HUES48 (cell line): Measurements from ENCODE around the gene TMEM178A.

Experiments used
- H3K27ac ChIP-seq: one replicate; pipeline ENCODE4 v1.7.0; 2013; ENCODE audit warnings: low read depth, low read length, inconsistent platforms
- H3K27me3 ChIP-seq: 2 replicates; pipeline ENCODE4 v1.6.1; 2013; ENCODE audit warnings: mild to moderate bottlenecking, low read length; ENCODE audit not compliant: control insufficient read depth, insufficient read depth
- H3K36me3 ChIP-seq: 2 replicates; pipeline ENCODE4 v1.6.1; 2013; ENCODE audit warnings: low read length; ENCODE audit not compliant: control insufficient read depth, insufficient read depth
- H3K4me1 ChIP-seq: 2 replicates; pipeline ENCODE4 v1.6.1; 2013; ENCODE audit warnings: mild to moderate bottlenecking, low read length; ENCODE audit not compliant: control insufficient read depth, insufficient read depth
- H3K4me3 ChIP-seq: 2 replicates; pipeline ENCODE4 v1.5.1; 2013; ENCODE audit warnings: mild to moderate bottlenecking, low read depth, low read length
- H3K9ac ChIP-seq: 2 replicates; pipeline ENCODE4 v1.6.1; 2013; ENCODE audit warnings: mild to moderate bottlenecking, low read depth, low read length, moderate library complexity
- H3K9me3 ChIP-seq: 2 replicates; pipeline ENCODE4 v1.6.1; 2013; ENCODE audit warnings: low read length; ENCODE audit not compliant: control insufficient read depth, insufficient read depth

The TMEM178A gene

DNA sequence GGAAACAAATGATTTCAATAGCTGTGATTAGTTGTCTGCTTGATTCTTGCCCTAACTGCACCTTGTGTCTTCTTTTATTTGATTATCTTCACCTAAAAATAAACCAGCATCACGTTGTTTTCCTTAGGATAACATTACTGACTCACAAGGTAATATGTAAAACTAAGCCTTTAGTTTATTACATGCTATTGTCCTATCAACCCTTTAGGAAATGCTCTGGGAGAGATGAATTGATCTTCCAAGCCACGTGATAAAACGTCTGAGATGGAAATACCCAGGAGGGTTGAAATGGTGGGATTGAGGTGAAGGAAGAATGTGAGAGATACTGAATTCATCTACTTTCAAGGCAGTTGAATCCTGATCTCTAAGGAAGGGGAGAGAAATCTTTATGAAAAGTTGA, 34.5 kb upstream of the TMEM178A start:
- no peaks in the 10 kb centered on the region for H3K4me1 ChIP-seq
- no peak overlapping the region for H3K9ac ChIP-seq
- H3K27me3 ChIP-seq, result no peaks in the 10 kb centered on the region
- H3K9me3 ChIP-seq, result peaks cover 5% of the 10 kb centered on the region; the same call in 1 of the 2 replicates
- H3K27ac ChIP-seq, result no peak overlapping the region
- no peaks in the 10 kb centered on the region for H3K36me3 ChIP-seq
- no peak overlapping the region for H3K4me3 ChIP-seq

DNA sequence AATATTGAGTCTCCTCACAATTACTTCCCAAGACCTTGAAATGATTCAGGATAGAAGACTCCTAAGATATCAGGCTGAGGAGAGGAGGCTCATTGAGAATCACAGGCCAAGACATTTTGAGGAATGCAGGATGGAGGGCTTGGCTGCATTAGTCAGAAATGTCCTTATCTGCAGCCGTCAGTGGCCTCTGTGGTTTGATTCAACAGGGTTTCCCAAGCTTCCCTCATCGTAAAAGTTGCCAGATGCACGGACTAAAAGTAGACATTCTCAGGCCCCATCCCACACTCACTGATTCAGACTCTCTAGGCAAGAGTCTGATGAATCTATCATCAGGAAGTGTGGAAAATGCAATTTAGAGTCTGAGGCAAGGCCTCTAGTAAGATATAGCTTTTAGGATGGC, 34.0 kb upstream of the TMEM178A start:
- Histone ChIP-seq H3K27ac (no peak overlapping the region), H3K4me3 (no peak overlapping the region), H3K9ac (no peak overlapping the region), H3K27me3 (no peaks in the 10 kb centered on the region), H3K9me3 (peaks cover 4% of the 10 kb centered on the region; the same call in 1 of the 2 replicates), H3K4me1 (no peaks in the 10 kb centered on the region), H3K36me3 (no peaks in the 10 kb centered on the region)

- Histone ChIP-seq H3K27ac (no peak overlapping the region), H3K4me3 (no peak overlapping the region), H3K36me3 (no peaks in the 10 kb centered on the region), H3K9ac (no peak overlapping the region), H3K27me3 (no peaks in the 10 kb centered on the region), H3K4me1 (no peaks in the 10 kb centered on the region), H3K9me3 (no peaks in the 10 kb centered on the region)
Measured at GRCh38 chr2:39632876-39633275, 32.8 kb upstream of the TMEM178A start.

DNA sequence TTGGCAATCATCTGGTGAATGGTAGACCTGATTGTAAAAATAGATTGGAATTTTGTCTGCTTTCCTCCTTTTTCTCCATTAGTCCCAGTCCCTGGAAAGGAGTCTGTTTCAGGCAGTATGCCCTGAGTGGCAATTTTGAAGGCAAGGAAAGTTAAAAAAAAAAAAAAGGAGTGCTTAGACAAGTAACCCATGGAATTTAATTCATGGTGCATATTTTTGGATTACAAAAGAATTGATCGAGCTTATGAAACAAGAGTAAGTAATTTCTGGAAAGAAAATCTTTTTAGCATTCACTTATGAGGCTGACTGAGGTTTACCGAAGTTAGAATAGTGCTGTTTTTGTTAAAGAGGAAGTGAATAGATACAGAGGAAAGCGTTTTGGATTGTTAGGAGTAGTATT, 29.4 kb upstream of the TMEM178A start:
- Histone ChIP-seq H3K9me3 (no peaks in the 10 kb centered on the region), H3K36me3 (no peaks in the 10 kb centered on the region), H3K27me3 (no peaks in the 10 kb centered on the region), H3K9ac (no peak overlapping the region), H3K27ac (no peak overlapping the region), H3K4me3 (no peak overlapping the region), H3K4me1 (no peaks in the 10 kb centered on the region)

GRCh38 chr2:39638581-39638980, 27.1 kb upstream of the TMEM178A start:
- no peaks in the 10 kb centered on the region for H3K4me1 ChIP-seq
- H3K27me3 ChIP-seq, result no peaks in the 10 kb centered on the region
- H3K36me3 ChIP-seq, result no peaks in the 10 kb centered on the region
- no peak overlapping the region for H3K9ac ChIP-seq
- no peaks in the 10 kb centered on the region for H3K9me3 ChIP-seq
- no peak overlapping the region for H3K27ac ChIP-seq
- H3K4me3 ChIP-seq, result no peak overlapping the region

- Histone ChIP-seq H3K4me1 (no peaks in the 10 kb centered on the region), H3K9ac (no peak overlapping the region), H3K9me3 (no peaks in the 10 kb centered on the region), H3K36me3 (no peaks in the 10 kb centered on the region), H3K4me3 (no peak overlapping the region), H3K27ac (no peak overlapping the region), H3K27me3 (no peaks in the 10 kb centered on the region)
Measured at GRCh38 chr2:39640107-39640506, 25.6 kb upstream of the TMEM178A start.

- Histone ChIP-seq H3K9me3 (no peaks in the 10 kb centered on the region), H3K4me3 (no peak overlapping the region), H3K27me3 (no peaks in the 10 kb centered on the region), H3K27ac (no peak overlapping the region), H3K4me1 (no peaks in the 10 kb centered on the region), H3K9ac (no peak overlapping the region), H3K36me3 (no peaks in the 10 kb centered on the region)
Measured at GRCh38 chr2:39640681-39641080, 25.0 kb upstream of the TMEM178A start.

DNA sequence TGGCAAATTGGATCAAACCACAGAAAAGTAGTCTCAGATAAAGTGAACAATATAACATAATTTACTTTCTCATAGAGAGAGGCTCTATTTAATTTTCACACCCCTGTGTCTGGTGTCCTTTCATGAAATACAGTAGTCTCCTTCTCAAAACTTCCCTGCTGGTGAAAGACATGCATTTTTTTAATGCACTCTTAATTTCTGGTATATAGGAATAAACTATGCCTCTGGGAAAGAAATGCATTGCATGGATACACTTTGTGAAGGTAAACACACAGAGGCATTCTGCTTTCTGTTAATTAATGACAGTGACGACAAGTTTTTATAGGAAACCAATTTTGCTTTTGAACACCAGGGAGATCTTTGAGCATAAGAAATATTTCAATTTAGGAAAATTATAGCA, 24.1 kb upstream of the TMEM178A start:
- no peak overlapping the region for H3K4me3 ChIP-seq
- H3K27ac ChIP-seq, result no peak overlapping the region
- H3K4me1 ChIP-seq, result no peaks in the 10 kb centered on the region
- no peaks in the 10 kb centered on the region for H3K36me3 ChIP-seq
- H3K9me3 ChIP-seq, result no peaks in the 10 kb centered on the region
- no peaks in the 10 kb centered on the region for H3K27me3 ChIP-seq
- H3K9ac ChIP-seq, result no peak overlapping the region

- no peak overlapping the region for H3K27ac ChIP-seq
Measured at GRCh38 chr2:39642051-39642718, 23.5 kb upstream of the TMEM178A start.

DNA sequence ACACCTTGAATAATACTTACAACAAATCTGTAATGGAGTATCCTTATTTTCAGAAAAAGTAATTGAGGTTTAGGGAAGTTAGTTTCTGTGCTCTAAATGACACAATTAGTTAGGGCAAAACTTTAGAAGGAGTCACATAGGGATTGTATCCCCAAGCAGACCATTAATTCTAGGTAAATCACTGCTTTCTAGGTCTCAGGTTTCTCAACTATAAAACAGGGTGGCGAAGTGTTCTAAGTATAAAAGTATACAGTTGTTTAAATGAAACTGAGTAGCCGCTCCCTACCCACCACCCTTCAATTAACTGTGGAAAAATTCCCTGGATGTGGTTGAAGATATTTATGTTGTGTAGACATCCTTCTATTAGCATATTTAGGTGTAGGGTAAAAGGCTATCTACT, 19.9 kb upstream of the TMEM178A start:
- Histone ChIP-seq H3K9ac (no peak overlapping the region), H3K27ac (no peak overlapping the region), H3K36me3 (no peaks in the 10 kb centered on the region), H3K9me3 (no peaks in the 10 kb centered on the region), H3K4me3 (no peak overlapping the region), H3K4me1 (peaks cover 18% of the 10 kb centered on the region), H3K27me3 (no peaks in the 10 kb centered on the region)

More at GRCh38 chr2:39642051-39642718, 23.5 kb upstream of the TMEM178A start:
- no peak overlapping the region for H3K9ac ChIP-seq
- no peak overlapping the region for H3K4me3 ChIP-seq
- H3K36me3 ChIP-seq, result no peaks in the 10 kb centered on the region
- no peaks in the 10 kb centered on the region for H3K27me3 ChIP-seq
- no peaks in the 10 kb centered on the region; the same call in 1 of the 2 replicates for H3K4me1 ChIP-seq
- H3K9me3 ChIP-seq, result no peaks in the 10 kb centered on the region

DNA sequence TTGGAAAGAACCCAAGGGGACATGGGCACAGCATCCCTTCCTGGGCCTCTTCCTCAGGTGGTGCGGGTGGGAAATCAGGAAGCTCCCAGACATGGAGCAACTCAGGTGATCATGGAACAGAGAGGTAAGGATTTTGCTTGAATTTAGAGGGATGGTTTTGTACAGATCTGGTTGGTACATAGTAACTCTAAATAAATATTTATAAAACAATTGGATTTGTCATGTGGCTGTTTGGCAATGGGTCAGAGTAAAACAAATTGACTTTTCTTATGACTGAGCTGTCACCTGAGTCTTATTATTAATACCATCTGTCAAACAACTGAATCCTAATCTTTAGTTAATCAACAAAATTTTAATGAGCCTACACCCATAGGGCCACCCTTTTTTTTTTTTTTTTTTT, 19.4 kb upstream of the TMEM178A start:
- Histone ChIP-seq H3K9me3 (no peaks in the 10 kb centered on the region), H3K36me3 (no peaks in the 10 kb centered on the region), H3K9ac (no peak overlapping the region), H3K4me3 (no peak overlapping the region), H3K4me1 (peaks cover 18% of the 10 kb centered on the region), H3K27ac (no peak overlapping the region), H3K27me3 (no peaks in the 10 kb centered on the region)
